HCT116 (cell line): Measurements from ENCODE around the gene ABHD14A. TPM values are rescaled to one million over a fixed set of nuclear protein-coding genes. Genes with fewer than 3 reads are reported as not detected.
A peak's percentile ranks its signal among the peaks of the same experiment; 100 is the strongest.

ENCODE experiments used
- ATAC-seq: fragments of 200-7000 bp; cut with Tn5 transposase; 2 replicates; pipeline ENCODE4 v1.9.1; 2020; ENCODE audit warnings: mild to moderate bottlenecking, moderate library complexity
- BruUV-seq: library from RNA; stranded (reverse); fragments of 400-500 nt; replicated peaks from 2 replicates; lab custom pipeline; 2021; lab: Mats Ljungman, UMichigan
- CTCF ChIA-PET: fragments of 300-600 bp; sonication (Branson Sonifier 250); formaldehyde crosslinking; loops from one replicate; lab custom pipeline; 2021; ENCODE audit warnings: antibody characterized with exemption; lab: Charles Lee
- POLR2A ChIA-PET: fragments of 300-600, 350-600 bp; sonication (Branson Sonifier 250); formaldehyde crosslinking; loops from one replicate; lab custom pipeline; 2021; ENCODE audit warnings: antibody characterized with exemption; lab: Charles Lee
- RAD21 ChIA-PET, 2 experiments: fragments of 300-600 bp; sonication (Branson Sonifier 250); formaldehyde crosslinking; loops; one replicate each; lab custom pipeline; 2023; ENCODE audit warnings: low total read pairs in 2 of 2; ENCODE audit not compliant: uncharacterized antibody in 2 of 2, unreplicated experiment in 2 of 2, low non-redundant PET in 1 of 2; lab: Charles Lee
- DNase-seq: peaks from one replicate; pipeline ENCODE4 v3.0.0-alpha.2; 2010; ENCODE audit warnings: low read depth, low spot score
- H2AFZ ChIP-seq: fragments of 200-600 bp; shearing (Covaris generic), sonication (generic); 2 replicates; pipeline ENCODE4 v1.6.1; 2017; ENCODE audit warnings: low read depth, mixed run types, mixed read lengths, antibody characterized with exemption, low read length; ENCODE audit not compliant: poor library complexity, severe bottlenecking
- H3K27ac ChIP-seq: 2 replicates; pipeline ENCODE4 v1.5.1; 2012; ENCODE audit warnings: low read depth, low read length
- H3K27me3 ChIP-seq: fragments of 200-600 bp; sonication (generic); 2 replicates; pipeline ENCODE4 v1.6.1; 2016; ENCODE audit warnings: mixed run types, low read length, mixed read lengths; ENCODE audit not compliant: insufficient read depth
- H3K36me3 ChIP-seq, 2 experiments: fragments of 200-500 bp in 1 of 2; fragments of 200-600 bp in 1 of 2; sonication (Bioruptor generic) in 1 of 2; sonication (generic) in 1 of 2; 2 replicates each; pipeline versions ENCODE4 v1.5.1 to v1.6.1; 2014 to 2016; ENCODE audit warnings: low read length in 2 of 2, inconsistent platforms in 1 of 2, mixed read lengths in 1 of 2, mixed run types in 1 of 2; ENCODE audit not compliant: insufficient read depth in 2 of 2, control insufficient read depth in 1 of 2
- H3K4me1 ChIP-seq, 2 experiments: fragments of 200-600 bp in 1 of 2; sonication (generic) in 1 of 2; 2 replicates each; pipeline versions ENCODE4 v1.5.1 to v1.6.1; 2012 to 2017; ENCODE audit warnings: low read length in 2 of 2, inconsistent platforms in 1 of 2, mild to moderate bottlenecking in 1 of 2, mixed read lengths in 1 of 2, mixed run types in 1 of 2, moderate library complexity in 1 of 2; ENCODE audit not compliant: insufficient read depth in 2 of 2, control insufficient read depth in 1 of 2
- H3K4me2 ChIP-seq: fragments of 200-600 bp; sonication (generic); 2 replicates; pipeline ENCODE4 v1.6.1; 2017; ENCODE audit warnings: mixed run types, low read length, mixed read lengths
- H3K4me3 ChIP-seq, 2 experiments: fragments of 200-600 bp in 1 of 2; sonication (generic) in 1 of 2; replicated peaks in 1 of 2; 2 replicates each; pipeline ENCODE4 v1.5.1; 2011 to 2016; ENCODE audit warnings: low read length in 2 of 2, control low read depth in 1 of 2, low read depth in 1 of 2, mild to moderate bottlenecking in 1 of 2, mixed read lengths in 1 of 2, mixed run types in 1 of 2
- H3K79me2 ChIP-seq: fragments of 200-600 bp; sonication (generic); 2 replicates; pipeline ENCODE4 v1.6.1; 2017; ENCODE audit warnings: mild to moderate bottlenecking, mixed run types, low read length, moderate library complexity, mixed read lengths; ENCODE audit not compliant: insufficient read depth
- H3K9ac ChIP-seq: fragments of 200-600 bp; sonication (generic); 2 replicates; pipeline ENCODE4 v1.6.1; 2016; ENCODE audit warnings: low read length, mixed read lengths
- H3K9me2 ChIP-seq: fragments of 200-600 bp; sonication (generic), shearing (Covaris generic); 2 replicates; pipeline ENCODE4 v1.6.1; 2017; ENCODE audit warnings: mixed run types, mild to moderate bottlenecking, moderate library complexity; ENCODE audit not compliant: insufficient read depth
- H3K9me3 ChIP-seq, 2 experiments: fragments of 200-500 bp in 1 of 2; fragments of 200-600 bp in 1 of 2; sonication (Bioruptor generic) in 1 of 2; sonication (generic) in 1 of 2; 2 replicates each; pipeline ENCODE4 v1.6.1; 2014 to 2017; ENCODE audit warnings: low read length in 2 of 2, mixed read lengths in 2 of 2, inconsistent platforms in 1 of 2, low read depth in 1 of 2, mild to moderate bottlenecking in 1 of 2, mixed run types in 1 of 2, moderate library complexity in 1 of 2; ENCODE audit not compliant: control insufficient read depth in 1 of 2, insufficient read depth in 1 of 2
- H4K20me1 ChIP-seq: fragments of 200-600 bp; sonication (generic), shearing (Covaris generic); 2 replicates; pipeline ENCODE4 v1.6.1; 2017; ENCODE audit warnings: mixed run types, mild to moderate bottlenecking, moderate library complexity; ENCODE audit not compliant: insufficient read depth
- ATF3 ChIP-seq: IDR thresholded peaks from 2 replicates; pipeline ENCODE4 v1.6.1; 2012
- CBX3 ChIP-seq: IDR thresholded peaks from 2 replicates; pipeline ENCODE4 v1.6.1; 2012; ENCODE audit warnings: low read depth
- EGR1 ChIP-seq: IDR thresholded peaks from 2 replicates; pipeline ENCODE4 v1.6.1; 2012; ENCODE audit warnings: low read depth
- FOSL1 ChIP-seq: IDR thresholded peaks from 2 replicates; pipeline ENCODE4 v1.6.1; 2012; ENCODE audit warnings: low read depth
- JUND ChIP-seq: IDR thresholded peaks from 2 replicates; pipeline ENCODE4 v1.6.1; 2012
- POLR2AphosphoS5 ChIP-seq: IDR thresholded peaks from 2 replicates; pipeline ENCODE4 v1.6.1; 2011; ENCODE audit warnings: mild to moderate bottlenecking, low read depth, low read length, moderate library complexity
- REST ChIP-seq: IDR thresholded peaks from 2 replicates; pipeline ENCODE4 v1.6.1; 2012; ENCODE audit warnings: low read depth
- SP1 ChIP-seq: IDR thresholded peaks from 2 replicates; pipeline ENCODE4 v1.6.1; 2012; ENCODE audit warnings: low read depth
- SRF ChIP-seq: IDR thresholded peaks from 2 replicates; pipeline ENCODE4 v1.6.1; 2012; ENCODE audit warnings: low read depth
- YY1 ChIP-seq: IDR thresholded peaks from 2 replicates; pipeline ENCODE4 v1.6.1; 2011; ENCODE audit warnings: low read length, low read depth, moderate library complexity, mild to moderate bottlenecking; ENCODE audit not compliant: insufficient replicate concordance; ENCODE audit errors: extremely low read depth
- ZBTB33 ChIP-seq: IDR thresholded peaks from 2 replicates; pipeline ENCODE4 v1.6.1; 2011; ENCODE audit warnings: mild to moderate bottlenecking, low read length, moderate library complexity; ENCODE audit not compliant: insufficient replicate concordance; ENCODE audit errors: extremely low read depth
- ZFX ChIP-seq: fragments of 450-650 bp; IDR thresholded peaks from 2 replicates; pipeline ENCODE4 v1.6.1; 2017
- ZNF274 ChIP-seq: fragments of 200-500 bp; sonication (Bioruptor generic); IDR thresholded peaks from 2 replicates; pipeline ENCODE4 v1.6.1; 2014; ENCODE audit warnings: mild to moderate bottlenecking, low read depth, low read length, inconsistent platforms
- intact Hi-C: fragments of 100-400 bp; cut with micrococcal nuclease; formaldehyde crosslinking; loops from 2 replicates; pipeline ENCODE4 v1.10.0; 2022
- total RNA-seq: library from RNA; stranded (reverse); gene quantifications from one replicate; pipeline ENCODE4 v1.2.1, GENCODE V29; 2021; ENCODE audit not compliant: unreplicated experiment

Gene ABHD14A
- total RNA-seq, 1 experiment from 2014 or later, result 11.6 TPM

- CTCF ChIA-PET, result interaction anchor here (0.6 kb wide), 1 partner anchor 12 kb away, joined by 3 read pairs; the partner anchor contains the start of gene ABHD14B
- intact Hi-C loops, result no loop called here
- H3K4me3 ChIP-seq, result no peak overlapping the region
Measured at GRCh38 chr3:51986010-51986947, 11.4 kb downstream of the ABHD14A start.

More at GRCh38 chr3:51986010-51986947, 11.4 kb downstream of the ABHD14A start:
- Histone ChIP-seq H3K9me3 (no peaks in the 10 kb centered on the region), H3K9ac (no peak overlapping the region), H3K4me2 (peak overlapping the region; percentile 41), H4K20me1 (no peaks in the 10 kb centered on the region), H3K4me1 (peaks cover 20 to 54% of the 10 kb centered on the region in 2 experiments), H3K36me3 (no peaks in the 10 kb centered on the region), H2AFZ (no peak overlapping the region), H3K9me2 (no peaks in the 10 kb centered on the region), H3K79me2 (peaks cover 3% of the 10 kb centered on the region), H3K27me3 (no peaks in the 10 kb centered on the region), H3K27ac (no peak overlapping the region)
- DNase-seq (no peak), ATAC-seq (no peak)
- no peak for TF ChIP-seq SRF
- no peak for TF ChIP-seq FOSL1
- TF ChIP-seq CBX3, result no peak
- no peak for TF ChIP-seq ZNF274
- no peak for TF ChIP-seq ATF3
- no peak for TF ChIP-seq ZFX
- TF ChIP-seq REST, result no peak
- no peak for TF ChIP-seq ZBTB33
- no peak for TF ChIP-seq POLR2AphosphoS5
- no peak for TF ChIP-seq YY1
- no peak for TF ChIP-seq EGR1
- no peak for TF ChIP-seq SP1
- no peak for TF ChIP-seq JUND
- BruUV-seq, result no TSS peak
- ChIA-PET RAD21 (no interaction called here), POLR2A (interaction anchor here (1.3 kb wide), 1 partner anchor 10 kb away, joined by 3 read pairs; the partner anchor contains the start of gene RPL29)
